Measurements from ENCODE around the gene UBIAD1.

Gene UBIAD1

GRCh38 chr1:11330411-11330810, 57.4 kb downstream of the UBIAD1 start:
- H3K27ac ChIP-seq, result no peak overlapping the region
- no peak for DNase-seq (ENCODE audit: low spot score)
- ChIA-PET POLR2A (ENCODE audit: low non-redundant PET) (no interaction called here), CTCF (interaction anchor here (0.5 to 0.7 kb wide), 2 partner anchors 135 to 349 kb away, joined by 3 to 4 read pairs; no protein-coding TSS in a partner anchor)
- TF ChIP-seq, protein P1, sequence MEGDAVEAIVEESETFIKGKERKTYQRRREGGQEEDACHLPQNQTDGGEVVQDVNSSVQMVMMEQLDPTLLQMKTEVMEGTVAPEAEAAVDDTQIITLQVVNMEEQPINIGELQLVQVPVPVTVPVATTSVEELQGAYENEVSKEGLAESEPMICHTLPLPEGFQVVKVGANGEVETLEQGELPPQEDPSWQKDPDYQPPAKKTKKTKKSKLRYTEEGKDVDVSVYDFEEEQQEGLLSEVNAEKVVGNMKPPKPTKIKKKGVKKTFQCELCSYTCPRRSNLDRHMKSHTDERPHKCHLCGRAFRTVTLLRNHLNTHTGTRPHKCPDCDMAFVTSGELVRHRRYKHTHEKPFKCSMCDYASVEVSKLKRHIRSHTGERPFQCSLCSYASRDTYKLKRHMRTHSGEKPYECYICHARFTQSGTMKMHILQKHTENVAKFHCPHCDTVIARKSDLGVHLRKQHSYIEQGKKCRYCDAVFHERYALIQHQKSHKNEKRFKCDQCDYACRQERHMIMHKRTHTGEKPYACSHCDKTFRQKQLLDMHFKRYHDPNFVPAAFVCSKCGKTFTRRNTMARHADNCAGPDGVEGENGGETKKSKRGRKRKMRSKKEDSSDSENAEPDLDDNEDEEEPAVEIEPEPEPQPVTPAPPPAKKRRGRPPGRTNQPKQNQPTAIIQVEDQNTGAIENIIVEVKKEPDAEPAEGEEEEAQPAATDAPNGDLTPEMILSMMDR (conservative IDR thresholded peaks at IDR 0.05; ENCODE audit: low read depth), result no peak

DNA sequence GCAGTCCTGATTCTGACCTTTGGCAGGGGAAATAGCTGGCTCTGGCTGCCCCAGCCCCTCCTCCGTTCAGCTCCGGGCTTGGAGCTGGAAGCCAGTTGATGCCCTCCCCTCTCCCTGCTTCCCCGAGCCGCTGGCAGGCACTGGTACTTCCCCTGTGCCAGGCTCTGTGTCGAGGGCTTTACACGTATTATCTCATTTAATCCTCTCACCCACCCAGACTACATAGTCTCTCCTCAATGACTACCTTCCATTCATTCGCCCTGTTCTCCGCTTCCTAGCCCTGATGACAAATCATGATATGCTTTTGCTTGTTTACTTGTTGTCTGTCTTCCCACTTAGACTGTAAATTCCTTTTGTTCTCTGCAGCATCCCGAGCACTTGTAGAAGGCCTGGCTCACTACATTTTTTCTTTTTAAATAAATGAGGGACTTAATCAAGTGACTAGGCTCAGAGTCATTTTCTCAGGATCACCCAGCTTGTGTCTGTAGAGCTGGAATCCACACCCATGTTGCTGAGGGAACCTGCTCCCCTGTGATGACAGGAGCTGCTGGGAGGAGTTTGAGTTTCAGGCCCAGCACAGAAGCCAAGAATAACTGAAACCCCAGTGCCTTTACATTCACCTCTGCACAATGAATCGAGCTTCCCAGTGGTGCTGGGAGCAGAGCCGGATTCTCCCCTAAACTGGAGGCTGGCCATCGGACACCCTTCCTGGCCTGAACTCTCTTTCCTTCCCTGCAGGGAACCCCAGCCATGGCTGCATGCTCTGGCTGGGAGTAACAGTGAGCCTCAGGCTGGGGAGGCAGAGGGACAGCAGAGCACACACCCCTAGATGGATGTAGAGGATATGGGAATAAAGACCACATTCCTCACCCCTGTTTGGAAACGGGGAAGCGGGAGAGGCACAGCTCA, 58.3 kb downstream of the UBIAD1 start:
- ChIA-PET POLR2A (ENCODE audit: low non-redundant PET) (no interaction called here), CTCF (interaction anchor here (0.6 to 0.9 kb wide), 3 partner anchors 9 to 373 kb away, joined by 3 to 4 read pairs (median 3); no protein-coding TSS in a partner anchor)
- no peak overlapping the region for H3K27ac ChIP-seq
- TF ChIP-seq, protein P1 (conservative IDR thresholded peaks at IDR 0.05; ENCODE audit: low read depth), result no peak
- DNase-seq (ENCODE audit: low spot score), result no peak

- no peak for DNase-seq (ENCODE audit: low spot score)
- H3K27ac ChIP-seq, result no peak overlapping the region
- CTCF ChIA-PET, result interaction anchor here (0.9 kb wide), 1 partner anchor 10 kb away, joined by 3 read pairs; no protein-coding TSS in a partner anchor
- TF ChIP-seq, protein P1 (conservative IDR thresholded peaks at IDR 0.05; ENCODE audit: low read depth), result no peak
- POLR2A ChIA-PET (ENCODE audit: low non-redundant PET), result no interaction called here
These were observed 59.0 kb downstream of the UBIAD1 start for GRCh38 chr1:11331945-11332546.

DNA sequence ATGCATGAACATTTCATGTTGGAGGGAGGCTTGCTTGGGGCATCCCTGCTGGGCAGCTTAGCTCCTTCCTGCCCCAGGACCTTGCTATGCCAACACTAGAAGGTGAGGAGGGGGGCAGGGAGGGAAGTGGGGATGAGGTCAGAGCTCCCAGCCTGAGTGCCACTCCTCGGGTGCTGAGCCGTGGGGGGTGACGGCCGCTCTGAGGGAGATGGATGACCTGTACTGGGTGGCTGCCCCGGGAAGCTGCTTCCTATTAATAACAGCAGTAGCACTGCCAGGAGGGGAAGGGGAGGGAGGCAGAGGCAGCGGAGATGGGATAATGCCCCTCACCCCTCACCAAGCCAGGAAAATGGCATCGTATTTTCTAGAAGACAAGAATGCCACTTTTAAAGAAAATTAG, 60.6 kb downstream of the UBIAD1 start:
- no peak overlapping the region for H3K27ac ChIP-seq
- DNase-seq (ENCODE audit: low spot score), result no peak
- ChIA-PET POLR2A (ENCODE audit: low non-redundant PET) (no interaction called here), CTCF (interaction anchor here (0.7 kb wide), 1 partner anchor 122 kb away, joined by 3 read pairs; no protein-coding TSS in a partner anchor)
- TF ChIP-seq, protein P1 (conservative IDR thresholded peaks at IDR 0.05; ENCODE audit: low read depth), result no peak

- ChIA-PET POLR2A (ENCODE audit: low non-redundant PET) (no interaction called here), CTCF (no interaction called here)
- DNase-seq (ENCODE audit: low spot score), result no peak
- TF ChIP-seq, protein P1 (conservative IDR thresholded peaks at IDR 0.05; ENCODE audit: low read depth), result no peak
- no peak overlapping the region for H3K27ac ChIP-seq
These were observed 61.3 kb downstream of the UBIAD1 start for GRCh38 chr1:11334261-11334804.

DNA sequence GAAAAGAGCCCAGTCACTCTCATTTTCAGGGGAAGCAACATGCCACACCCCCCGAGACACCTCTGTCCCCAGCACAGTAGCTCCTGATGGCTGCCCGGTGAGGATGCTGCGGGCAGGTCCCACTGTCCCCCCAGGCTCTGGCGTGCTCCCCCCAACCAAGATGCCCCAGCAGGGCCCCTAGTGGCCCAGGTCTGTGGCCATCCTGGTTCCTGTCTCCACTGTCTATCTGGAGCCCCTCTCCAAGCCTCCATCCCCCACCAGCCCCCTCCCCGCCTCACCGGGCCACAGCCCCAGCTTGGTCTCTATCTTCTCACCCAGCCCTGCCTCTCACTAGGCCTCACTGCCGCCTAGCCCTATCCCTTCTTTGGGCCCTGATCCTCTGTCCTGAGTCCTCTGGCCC, 61.8 kb downstream of the UBIAD1 start:
- ChIA-PET CTCF (interaction anchor here (0.8 kb wide), 1 partner anchor 307 kb away, joined by 3 read pairs; no protein-coding TSS in a partner anchor), POLR2A (ENCODE audit: low non-redundant PET) (no interaction called here)
- TF ChIP-seq, protein P1 (conservative IDR thresholded peaks at IDR 0.05; ENCODE audit: low read depth), result no peak
- no peak for DNase-seq (ENCODE audit: low spot score)
- no peak overlapping the region for H3K27ac ChIP-seq
